IPS DF 6.9 (cell line): ENCODE results near the gene ZNF846.
"Not testable (repeated sequence)": the region's sequence is repeated elsewhere in the genome, so short reads cannot be mapped to it uniquely, and the experiment has no call there.

Experiments used
- DNase-seq: peaks from one replicate; pipeline ENCODE4 v3.0.0-alpha.2; 2013; ENCODE audit warnings: low read depth, low spot score
- H3K27ac ChIP-seq: one replicate; pipeline ENCODE4 v1.5.1; 2013; ENCODE audit warnings: low read length, control low read depth
- H3K27me3 ChIP-seq: 2 replicates; pipeline ENCODE4 v1.6.1; 2013; ENCODE audit warnings: mild to moderate bottlenecking, low read length; ENCODE audit not compliant: control insufficient read depth, insufficient read depth
- H3K36me3 ChIP-seq: 2 replicates; pipeline ENCODE4 v1.6.1; 2013; ENCODE audit warnings: low read length; ENCODE audit not compliant: control insufficient read depth, insufficient read depth
- H3K4me1 ChIP-seq: 2 replicates; pipeline ENCODE4 v1.6.1; 2013; ENCODE audit warnings: low read length; ENCODE audit not compliant: control insufficient read depth, insufficient read depth
- H3K4me3 ChIP-seq: 2 replicates; pipeline ENCODE4 v1.5.1; 2013; ENCODE audit warnings: mild to moderate bottlenecking, low read length
- H3K9me3 ChIP-seq: 2 replicates; pipeline ENCODE4 v1.6.1; 2013; ENCODE audit warnings: low read length, inconsistent platforms; ENCODE audit not compliant: control insufficient read depth, insufficient read depth
- WGBS: extraction: QIAGEN DNeasy Blood & Tissue Kit; methylation state at CpG from one replicate; pipeline ENCODE4 v1.1.7; 2013; ENCODE audit warnings: mixed read lengths, missing lambda C conversion rate; ENCODE audit not compliant: insufficient read length, insufficient coverage; 5-methylcytosine and 5-hydroxymethylcytosine counted together

The ZNF846 gene

DNA sequence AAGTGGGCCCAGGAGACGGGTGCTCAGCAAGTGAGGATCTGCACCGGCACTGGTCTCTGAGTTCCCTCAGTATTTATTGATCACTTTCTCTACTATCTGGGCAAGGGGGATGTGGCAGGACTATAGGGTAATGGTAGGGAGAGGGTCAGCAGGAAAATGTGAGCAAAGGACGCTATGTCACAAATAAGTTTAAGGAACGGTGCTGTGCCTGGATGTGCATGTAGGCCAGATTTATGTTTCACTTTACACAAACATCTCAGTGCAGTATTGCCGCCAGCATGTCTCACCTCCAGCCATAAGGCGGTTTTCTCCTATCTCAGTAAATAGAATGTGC, 15.6 kb upstream of the ZNF846 start:
- H3K9me3 ChIP-seq, H3K4me1 ChIP-seq, DNase-seq, H3K36me3 ChIP-seq, H3K4me3 ChIP-seq, H3K27ac ChIP-seq, H3K27me3 ChIP-seq: not testable (repeated sequence)
- WGBS = no CpG with 5 or more reads among the region's 6 CpGs

DNA sequence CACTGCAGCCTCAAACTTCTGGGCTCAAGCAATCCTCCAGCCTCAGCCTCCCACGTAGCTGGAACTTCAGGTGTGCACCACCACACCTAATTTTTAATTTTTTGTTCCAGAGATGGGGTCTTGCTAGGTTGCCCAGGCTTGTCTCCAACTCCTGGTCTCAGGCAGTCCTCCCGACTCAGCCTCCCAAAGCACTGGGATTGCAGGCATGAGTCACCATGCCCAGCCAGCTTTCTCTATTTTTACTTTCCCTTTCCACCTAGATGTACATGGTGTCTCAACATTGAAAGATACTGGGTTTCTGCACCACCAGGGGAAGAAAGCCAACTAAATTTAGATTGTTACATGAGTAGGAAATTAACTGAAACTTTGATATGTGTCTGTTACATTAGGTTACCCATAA, 13.8 kb upstream of the ZNF846 start:
- no peak overlapping the region for H3K4me3 ChIP-seq
- DNase-seq = no peak
- H3K9me3 ChIP-seq = no peaks in the 10 kb centered on the region
- H3K4me1 ChIP-seq = peaks cover 3% of the 10 kb centered on the region; the same call in 1 of the 2 replicates
- H3K27ac ChIP-seq = no peak overlapping the region
- no CpG with 5 or more reads among the region's 2 CpGs for WGBS
- no peaks in the 10 kb centered on the region for H3K36me3 ChIP-seq
- no peaks in the 10 kb centered on the region for H3K27me3 ChIP-seq

DNA sequence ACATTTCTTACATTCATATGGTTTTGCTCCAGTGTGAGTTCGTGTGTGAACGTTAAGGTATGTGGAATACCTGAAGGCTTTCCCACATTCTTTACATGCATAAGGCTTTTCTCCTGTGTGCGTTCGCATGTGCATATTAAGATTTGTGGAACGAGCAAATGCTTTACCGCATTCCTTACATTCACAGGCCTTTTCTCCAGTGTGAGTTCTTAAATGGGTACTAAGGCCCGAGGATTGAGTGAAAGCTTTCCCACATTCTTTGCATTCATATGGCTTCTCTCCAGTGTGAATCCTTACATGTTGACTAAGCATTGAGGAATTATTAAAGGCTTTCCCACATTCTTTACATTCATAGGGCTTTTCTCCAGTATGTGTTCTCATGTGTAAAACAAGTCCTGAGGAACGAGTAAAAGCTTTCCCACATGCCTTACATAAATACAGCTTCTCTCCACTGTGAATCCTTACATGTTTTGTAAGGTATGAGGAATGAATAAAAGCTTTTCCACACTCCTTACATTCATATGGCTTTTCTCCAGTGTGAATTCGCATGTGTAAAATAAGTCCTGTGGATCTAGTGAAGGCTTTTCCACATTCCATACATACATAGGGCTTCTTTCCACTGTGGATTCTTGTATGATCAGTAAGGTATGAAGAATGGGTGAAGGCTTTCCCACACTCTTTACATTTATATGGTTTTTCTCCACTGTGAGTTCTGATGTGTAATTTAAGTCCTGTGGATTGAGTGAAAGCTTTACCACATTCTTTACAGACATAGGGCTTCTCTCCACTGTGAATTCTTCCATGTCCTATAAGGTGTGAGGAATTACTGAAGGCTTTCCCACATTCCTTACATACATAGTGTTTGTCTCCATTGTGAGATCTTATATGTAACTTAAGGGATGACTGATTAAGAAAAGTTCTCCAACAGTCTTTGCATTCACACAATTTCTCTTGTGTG, 10.7 kb downstream of the ZNF846 start:
- H3K27ac ChIP-seq = no peak overlapping the region
- no peaks in the 10 kb centered on the region; the same call in 1 of the 2 replicates for H3K36me3 ChIP-seq
- H3K27me3 ChIP-seq = no peaks in the 10 kb centered on the region
- no peak overlapping the region for H3K4me3 ChIP-seq
- no peaks in the 10 kb centered on the region for H3K4me1 ChIP-seq
- WGBS = no CpG with 5 or more reads among the region's 9 CpGs
- DNase-seq = no peak
- peaks cover 4% of the 10 kb centered on the region for H3K9me3 ChIP-seq

DNA sequence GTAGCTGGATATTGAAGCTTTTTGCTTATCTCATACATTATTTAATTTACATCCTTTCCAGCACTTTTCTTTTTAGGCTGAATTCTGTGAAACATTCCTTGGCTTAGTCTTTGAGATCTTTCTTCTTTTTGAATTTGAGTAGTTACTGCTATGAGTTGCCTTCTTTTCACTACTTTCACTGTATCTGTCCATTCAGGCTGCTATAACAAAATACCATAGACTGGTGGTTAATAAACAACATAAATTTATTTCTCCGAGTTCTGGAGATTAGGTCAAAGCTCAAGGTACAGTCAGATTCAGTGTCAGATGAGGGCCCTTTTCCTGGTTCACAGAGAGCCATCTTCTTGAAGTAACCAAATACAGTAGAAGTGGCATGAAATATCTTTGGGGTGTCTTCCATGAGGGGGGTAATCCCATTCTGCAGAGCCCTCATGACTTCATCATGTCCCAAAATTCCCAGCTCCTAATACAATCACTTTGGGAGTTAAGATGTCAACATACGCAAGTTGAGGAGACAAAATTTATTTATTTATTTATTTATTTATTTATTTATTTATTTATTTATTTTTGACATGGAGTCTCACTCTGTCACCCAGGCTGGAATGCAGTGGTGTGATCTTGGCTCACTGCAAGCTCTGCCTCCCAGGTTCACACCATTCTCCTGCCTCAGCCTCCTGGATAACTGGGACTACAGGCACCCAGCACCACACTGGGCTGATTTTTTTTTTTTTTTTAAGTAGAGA, 15.7 kb downstream of the ZNF846 start:
- H3K36me3 ChIP-seq = no peaks in the 10 kb centered on the region
- no peak overlapping the region for H3K27ac ChIP-seq
- H3K9me3 ChIP-seq = peaks cover 5% of the 10 kb centered on the region
- no CpG with 5 or more reads among the region's 2 CpGs for WGBS
- no peak overlapping the region for H3K4me3 ChIP-seq
- H3K27me3 ChIP-seq = no peaks in the 10 kb centered on the region
- H3K4me1 ChIP-seq = no peaks in the 10 kb centered on the region
- DNase-seq = no peak

DNA sequence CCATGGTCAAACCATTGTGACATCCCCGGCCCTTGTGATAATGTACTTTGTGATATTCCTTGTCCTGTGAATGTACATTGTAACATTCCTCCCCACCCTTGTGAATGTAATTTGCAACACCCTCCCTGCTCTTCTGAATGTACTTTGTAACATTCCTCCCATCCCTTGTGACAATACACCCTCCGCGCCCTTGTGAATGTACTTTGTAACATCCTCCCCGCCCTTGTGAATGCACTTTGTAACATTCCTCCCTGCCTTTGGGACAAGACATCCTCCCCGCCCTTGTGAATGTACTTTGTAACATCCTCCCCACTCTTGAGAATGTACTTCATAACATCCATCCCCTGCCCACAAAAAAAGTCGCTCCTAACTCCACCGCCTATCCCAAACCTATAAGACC, 17.1 kb downstream of the ZNF846 start:
- no peak for DNase-seq
- Histone ChIP-seq H3K27ac (no peak overlapping the region), H3K4me3 (no peak overlapping the region), H3K27me3 (no peaks in the 10 kb centered on the region), H3K4me1 (no peaks in the 10 kb centered on the region), H3K9me3 (peaks cover 1% of the 10 kb centered on the region), H3K36me3 (no peaks in the 10 kb centered on the region)
- WGBS = no CpG with 5 or more reads among the region's 7 CpGs

DNA sequence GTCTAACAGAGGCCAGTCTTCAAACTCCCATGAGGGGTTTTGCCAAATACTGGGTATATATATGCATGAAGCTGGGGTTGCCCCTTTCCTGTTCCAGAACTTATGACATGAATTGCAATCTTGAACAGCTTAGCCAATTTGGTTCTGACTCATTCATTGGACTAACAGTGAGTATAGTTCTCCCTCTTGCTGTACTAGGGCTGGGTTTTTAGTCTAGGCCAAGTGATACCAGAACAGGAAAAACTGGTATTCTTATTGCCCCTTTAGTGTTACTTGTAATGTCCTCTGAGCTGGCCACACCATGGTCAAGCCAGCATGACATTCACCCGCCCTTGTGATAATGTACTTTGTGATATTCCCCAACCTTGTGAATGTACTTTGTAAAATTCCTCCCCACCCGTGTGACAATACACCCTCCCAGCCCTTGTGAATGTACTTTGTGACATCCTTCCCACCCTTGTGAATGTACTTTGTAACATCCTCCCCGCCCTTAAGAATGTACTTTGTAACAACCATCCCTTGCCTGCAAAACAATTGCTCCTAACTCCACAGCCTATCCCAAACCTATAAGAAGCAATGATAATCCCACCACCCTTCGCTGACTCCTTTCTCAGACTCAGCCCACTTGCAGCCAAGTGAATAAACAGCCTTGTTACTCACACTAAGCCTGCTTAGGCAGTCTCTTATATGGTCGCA, 26.9 kb downstream of the ZNF846 start:
- H3K4me1 ChIP-seq = no peaks in the 10 kb centered on the region
- no peaks in the 10 kb centered on the region; the same call in 1 of the 2 replicates for H3K9me3 ChIP-seq
- WGBS = no CpG with 5 or more reads among the region's 5 CpGs
- H3K27me3 ChIP-seq = no peaks in the 10 kb centered on the region
- H3K4me3 ChIP-seq = no peak overlapping the region
- no peak overlapping the region for H3K27ac ChIP-seq
- no peaks in the 10 kb centered on the region for H3K36me3 ChIP-seq
- no peak for DNase-seq

DNA sequence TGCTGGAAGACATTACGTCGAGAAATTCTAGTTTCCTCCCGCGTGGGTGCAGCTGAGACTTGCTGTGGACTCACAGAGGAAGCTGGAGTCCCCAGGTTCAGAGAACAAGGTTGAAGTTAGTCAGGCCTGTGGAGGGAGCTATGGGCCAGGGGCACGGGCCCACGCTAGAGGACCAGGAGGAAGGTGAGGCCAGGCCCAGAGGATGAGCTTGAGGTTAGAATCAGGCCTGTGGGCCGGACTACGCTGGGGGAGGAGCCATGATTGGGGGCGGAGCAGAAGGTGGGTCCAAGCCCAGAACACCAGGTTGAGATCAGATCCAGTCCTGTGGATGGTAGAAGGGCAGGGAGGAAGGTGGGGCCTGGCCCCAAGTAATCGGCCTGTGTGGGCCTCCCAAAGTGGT, 32.6 kb downstream of the ZNF846 start:
- DNase-seq = no peak
- WGBS = no CpG with 5 or more reads among the region's 10 CpGs
- no peaks in the 10 kb centered on the region for H3K36me3 ChIP-seq

DNA sequence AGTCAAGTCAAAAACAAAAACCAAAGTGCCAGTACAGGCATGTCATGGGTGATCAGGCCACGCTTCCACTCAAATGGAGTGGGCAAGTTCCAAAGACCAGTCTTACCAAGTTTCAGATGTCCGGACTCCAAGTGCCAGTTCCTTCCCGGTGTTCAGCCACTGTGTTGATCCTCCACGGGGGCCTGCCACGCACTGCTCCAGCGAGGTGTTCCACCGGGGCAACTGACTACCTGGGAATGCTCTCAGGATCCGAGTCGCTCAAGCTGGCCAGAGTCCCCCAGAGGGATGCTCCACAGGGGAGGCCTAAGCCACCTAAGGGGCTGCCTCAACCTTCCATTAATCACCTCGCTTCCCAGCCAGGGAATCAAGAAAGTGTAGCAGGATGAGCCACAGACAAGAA, 38.5 kb downstream of the ZNF846 start:
- H3K27ac ChIP-seq, H3K4me3 ChIP-seq, DNase-seq, H3K36me3 ChIP-seq, H3K9me3 ChIP-seq, H3K27me3 ChIP-seq, H3K4me1 ChIP-seq: not testable (repeated sequence)
- WGBS = no CpG with 5 or more reads among the region's 10 CpGs

More for the DNA sequence above, 32.6 kb downstream of the ZNF846 start:
- Histone ChIP-seq H3K4me1 (no peaks in the 10 kb centered on the region), H3K27me3 (no peaks in the 10 kb centered on the region), H3K27ac (no peak overlapping the region), H3K9me3 (no peaks in the 10 kb centered on the region; the same call in 1 of the 2 replicates), H3K4me3 (no peak overlapping the region)

DNA sequence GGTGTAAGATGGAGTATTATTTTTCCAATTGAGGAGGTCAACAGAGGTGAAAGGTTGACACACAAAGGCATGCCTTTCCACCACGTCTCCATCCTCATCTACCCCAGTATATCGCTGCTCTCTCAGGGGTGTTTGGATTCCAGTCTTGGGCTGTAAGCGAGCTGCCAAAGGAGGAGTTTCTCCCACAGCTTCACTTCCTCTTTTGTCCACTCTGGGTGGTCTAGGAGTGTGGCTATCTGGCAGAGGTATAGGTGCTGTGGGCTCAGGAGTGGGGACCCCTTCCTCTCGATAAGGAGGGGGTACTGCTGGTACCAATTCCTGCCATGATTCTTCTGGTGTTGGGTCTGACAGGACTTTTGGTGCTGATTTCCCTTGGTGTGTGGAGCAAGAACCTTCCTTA, 39.4 kb downstream of the ZNF846 start:
- Histone ChIP-seq H3K4me3 (no peak overlapping the region), H3K36me3 (no peaks in the 10 kb centered on the region; the same call in 1 of the 2 replicates), H3K27me3 (no peaks in the 10 kb centered on the region), H3K4me1 (no peaks in the 10 kb centered on the region), H3K9me3 (no peaks in the 10 kb centered on the region; the same call in 1 of the 2 replicates), H3K27ac (no peak overlapping the region)
- DNase-seq = no peak
- WGBS = no CpG with 5 or more reads among the region's 4 CpGs

DNA sequence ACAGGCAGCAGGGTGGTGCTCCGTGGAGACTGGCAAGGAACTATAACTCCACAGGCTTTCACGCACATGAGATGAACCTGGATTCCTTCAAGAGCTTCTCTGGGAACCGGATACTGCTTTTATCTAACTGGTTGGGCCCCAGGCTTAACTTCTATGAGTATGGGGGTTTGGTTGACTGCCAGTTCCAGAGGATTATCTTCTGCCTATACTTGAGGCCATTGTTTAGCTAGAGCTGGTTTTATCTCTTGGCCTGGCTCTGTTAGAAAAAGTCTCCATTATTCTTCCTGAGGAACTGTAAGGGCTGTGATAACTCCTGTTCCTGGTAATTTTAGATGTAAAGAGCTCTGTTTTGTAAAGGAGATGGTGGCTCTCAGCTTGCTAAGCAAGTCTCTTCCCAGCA, 40.9 kb downstream of the ZNF846 start:
- Histone ChIP-seq H3K4me3 (no peak overlapping the region), H3K4me1 (no peaks in the 10 kb centered on the region), H3K36me3 (no peaks in the 10 kb centered on the region; the same call in 1 of the 2 replicates), H3K27me3 (no peaks in the 10 kb centered on the region), H3K9me3 (no peaks in the 10 kb centered on the region; the same call in 1 of the 2 replicates), H3K27ac (no peak overlapping the region)
- DNase-seq = no peak
- WGBS = no CpG with 5 or more reads among the region's 3 CpGs
